Measurements from ENCODE around the gene GSTM4. TPM values are rescaled to one million over a fixed set of nuclear protein-coding genes. Genes with fewer than 3 reads are reported as not detected.

Gene GSTM4
- total RNA-seq, 2 experiments from 2014 or later, result 6.0 to 8.0 TPM

GRCh38 chr1:109610609-109611307 is 45.1 kb upstream of the GSTM4 start:
- TF ChIP-seq, protein P1, sequence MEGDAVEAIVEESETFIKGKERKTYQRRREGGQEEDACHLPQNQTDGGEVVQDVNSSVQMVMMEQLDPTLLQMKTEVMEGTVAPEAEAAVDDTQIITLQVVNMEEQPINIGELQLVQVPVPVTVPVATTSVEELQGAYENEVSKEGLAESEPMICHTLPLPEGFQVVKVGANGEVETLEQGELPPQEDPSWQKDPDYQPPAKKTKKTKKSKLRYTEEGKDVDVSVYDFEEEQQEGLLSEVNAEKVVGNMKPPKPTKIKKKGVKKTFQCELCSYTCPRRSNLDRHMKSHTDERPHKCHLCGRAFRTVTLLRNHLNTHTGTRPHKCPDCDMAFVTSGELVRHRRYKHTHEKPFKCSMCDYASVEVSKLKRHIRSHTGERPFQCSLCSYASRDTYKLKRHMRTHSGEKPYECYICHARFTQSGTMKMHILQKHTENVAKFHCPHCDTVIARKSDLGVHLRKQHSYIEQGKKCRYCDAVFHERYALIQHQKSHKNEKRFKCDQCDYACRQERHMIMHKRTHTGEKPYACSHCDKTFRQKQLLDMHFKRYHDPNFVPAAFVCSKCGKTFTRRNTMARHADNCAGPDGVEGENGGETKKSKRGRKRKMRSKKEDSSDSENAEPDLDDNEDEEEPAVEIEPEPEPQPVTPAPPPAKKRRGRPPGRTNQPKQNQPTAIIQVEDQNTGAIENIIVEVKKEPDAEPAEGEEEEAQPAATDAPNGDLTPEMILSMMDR (conservative IDR thresholded peaks at IDR 0.05; ENCODE audit: low read length), result no peak
- TF ChIP-seq EZH2phosphoT487 (IDR thresholded peaks at IDR 0.05; ENCODE audit: borderline replicate concordance, low read depth, low read length), result no peak
- BruUV-seq (replicated peaks), result no TSS peak
- Histone ChIP-seq H3K79me2 (ENCODE audit: insufficient read depth, low read depth, low read length) (no peaks in the 10 kb centered on the region), H3K4me1 (ENCODE audit: insufficient read depth, low read length, poor library complexity, severe bottlenecking) (peaks cover 3% of the 10 kb centered on the region), H3K9me3 (ENCODE audit: low read length) (no peaks in the 10 kb centered on the region), H3K27ac (ENCODE audit: low read depth, low read length, poor library complexity, severe bottlenecking) (no peak overlapping the region), H3K4me2 (ENCODE audit: low read length) (no peak overlapping the region), H4K20me1 (ENCODE audit: insufficient read depth, low read length) (no peaks in the 10 kb centered on the region), H2AFZ (ENCODE audit: low read length) (no peak overlapping the region), H3K36me3 (ENCODE audit: insufficient read depth, low read length) (no peaks in the 10 kb centered on the region), H3K9me2 (ENCODE audit: insufficient read depth, low read length) (no peaks in the 10 kb centered on the region), H3K4me3 (ENCODE audit: low read depth, low read length, poor library complexity, severe bottlenecking) (no peak overlapping the region)
- ChIA-PET CTCF (ENCODE audit: unreplicated experiment) (interaction anchor here (1.5 kb wide), 1 partner anchor 11 kb away, joined by 4 read pairs; no protein-coding TSS in a partner anchor), POLR2A (no interaction called here)
- no peak for DNase-seq (ENCODE audit: low spot score)
- intact Hi-C loops (cut with micrococcal nuclease; ENCODE audit: unreplicated experiment), result no loop called here

DNA sequence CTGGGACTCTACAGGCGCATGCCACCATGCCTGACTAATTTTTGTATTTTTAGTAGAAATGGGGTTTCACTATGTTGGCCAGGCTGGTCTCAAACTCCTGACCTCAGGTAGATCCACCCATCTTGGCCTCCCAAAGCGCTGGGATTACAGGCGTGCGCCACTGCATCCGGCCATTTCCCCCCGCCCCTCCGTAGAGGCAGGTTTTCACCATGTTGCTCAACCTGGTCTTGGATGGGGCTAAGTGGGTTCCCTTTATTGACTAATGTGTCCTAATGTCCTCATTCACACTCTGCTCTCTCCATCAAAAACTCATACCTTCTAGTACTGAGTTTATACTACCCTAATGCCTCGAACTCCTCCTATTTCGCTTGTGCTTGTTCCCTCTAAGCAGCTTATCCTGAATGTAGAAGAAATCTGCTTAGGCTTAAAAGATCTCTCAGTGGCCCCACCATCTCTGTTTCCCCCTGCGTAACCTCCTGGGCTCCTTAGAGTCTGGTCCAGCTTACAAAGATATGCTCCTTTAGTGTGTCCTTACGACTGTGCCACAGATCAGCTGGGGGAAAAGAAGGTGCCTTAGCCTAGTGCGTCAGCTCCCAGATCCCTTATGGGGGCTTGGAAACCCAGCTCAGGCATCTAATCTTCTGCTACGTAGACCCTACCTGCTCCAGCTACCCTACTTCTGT is 44.5 kb upstream of the GSTM4 start:
- no peaks in the 10 kb centered on the region for H3K36me3 ChIP-seq (ENCODE audit: insufficient read depth, low read length)
- no TSS peak for BruUV-seq (replicated peaks)
- no peak overlapping the region for H3K4me2 ChIP-seq (ENCODE audit: low read length)
- no peak overlapping the region for H3K27ac ChIP-seq (ENCODE audit: low read depth, low read length, poor library complexity, severe bottlenecking)
- H3K9me3 ChIP-seq (ENCODE audit: low read length), result no peaks in the 10 kb centered on the region
- H3K4me3 ChIP-seq (ENCODE audit: low read depth, low read length, poor library complexity, severe bottlenecking), result no peak overlapping the region
- no peak for DNase-seq (ENCODE audit: low spot score)
- no peaks in the 10 kb centered on the region for H3K79me2 ChIP-seq (ENCODE audit: insufficient read depth, low read depth, low read length)
- ChIA-PET POLR2A (interaction anchor here (0.9 kb wide), 1 partner anchor 10 kb away, joined by 5 read pairs; no protein-coding TSS in a partner anchor), CTCF (ENCODE audit: unreplicated experiment) (interaction anchor here (0.8 to 1.5 kb wide), 2 partner anchors 11 to 13 kb away, joined by 4 read pairs; no protein-coding TSS in a partner anchor)
- peaks cover 9% of the 10 kb centered on the region for H3K4me1 ChIP-seq (ENCODE audit: insufficient read depth, low read length, poor library complexity, severe bottlenecking)
- no peaks in the 10 kb centered on the region for H3K9me2 ChIP-seq (ENCODE audit: insufficient read depth, low read length)
- TF ChIP-seq EZH2phosphoT487 (IDR thresholded peaks at IDR 0.05; ENCODE audit: borderline replicate concordance, low read depth, low read length), result no peak
- TF ChIP-seq, protein P1 (conservative IDR thresholded peaks at IDR 0.05; ENCODE audit: low read length), result no peak
- H4K20me1 ChIP-seq (ENCODE audit: insufficient read depth, low read length), result no peaks in the 10 kb centered on the region
- intact Hi-C loops (cut with micrococcal nuclease; ENCODE audit: unreplicated experiment), result no loop called here
- no peak overlapping the region for H2AFZ ChIP-seq (ENCODE audit: low read length)
